Prostate gland (tissue), 2 donors: Measurements from ENCODE around the gene ACTR3.

Experiments used
- POLR2A ChIP-seq: fragments of 450-650 bp; IDR thresholded peaks from one replicate; pipeline ENCODE4 v1.6.1; 2016; ENCODE audit warnings: antibody characterized with exemption, mild to moderate bottlenecking
- TF ChIP-seq, protein P1 (sequence below), 4 experiments: fragments of 200-600 bp in 2 of 4; fragments of 450-650 bp in 2 of 4; sonication (generic) in 2 of 4; IDR thresholded peaks; 1 replicate in 3 of 4; 2 replicates in 1 of 4; pipeline ENCODE4 v1.5.1; 2016 to 2019; ENCODE audit warnings: antibody characterized with exemption in 4 of 4, mild to moderate bottlenecking in 2 of 4, moderate library complexity in 2 of 4

DNA sequence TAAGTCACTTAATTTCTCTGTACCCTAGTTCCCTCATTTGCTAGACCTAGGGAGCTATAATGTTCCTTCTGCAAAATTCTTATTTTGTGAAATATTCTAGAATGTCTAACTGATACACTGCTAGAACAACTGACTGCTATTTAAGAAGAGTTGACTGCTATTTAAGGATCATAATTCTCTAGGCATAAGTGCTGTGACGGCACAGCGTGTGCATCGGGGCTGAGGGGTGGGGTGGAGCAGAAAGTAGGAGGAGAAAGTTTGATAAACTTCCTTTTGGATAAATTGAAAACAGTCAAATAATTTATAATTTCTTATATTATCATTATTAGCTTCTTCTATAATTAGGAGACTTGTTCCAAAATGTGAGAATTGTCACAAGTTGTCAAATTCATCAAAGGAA lies 10.4 kb upstream of the ACTR3 start:
- TF ChIP-seq, protein P1, sequence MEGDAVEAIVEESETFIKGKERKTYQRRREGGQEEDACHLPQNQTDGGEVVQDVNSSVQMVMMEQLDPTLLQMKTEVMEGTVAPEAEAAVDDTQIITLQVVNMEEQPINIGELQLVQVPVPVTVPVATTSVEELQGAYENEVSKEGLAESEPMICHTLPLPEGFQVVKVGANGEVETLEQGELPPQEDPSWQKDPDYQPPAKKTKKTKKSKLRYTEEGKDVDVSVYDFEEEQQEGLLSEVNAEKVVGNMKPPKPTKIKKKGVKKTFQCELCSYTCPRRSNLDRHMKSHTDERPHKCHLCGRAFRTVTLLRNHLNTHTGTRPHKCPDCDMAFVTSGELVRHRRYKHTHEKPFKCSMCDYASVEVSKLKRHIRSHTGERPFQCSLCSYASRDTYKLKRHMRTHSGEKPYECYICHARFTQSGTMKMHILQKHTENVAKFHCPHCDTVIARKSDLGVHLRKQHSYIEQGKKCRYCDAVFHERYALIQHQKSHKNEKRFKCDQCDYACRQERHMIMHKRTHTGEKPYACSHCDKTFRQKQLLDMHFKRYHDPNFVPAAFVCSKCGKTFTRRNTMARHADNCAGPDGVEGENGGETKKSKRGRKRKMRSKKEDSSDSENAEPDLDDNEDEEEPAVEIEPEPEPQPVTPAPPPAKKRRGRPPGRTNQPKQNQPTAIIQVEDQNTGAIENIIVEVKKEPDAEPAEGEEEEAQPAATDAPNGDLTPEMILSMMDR (IDR thresholded peaks at IDR 0.05): no peak
- no peak for TF ChIP-seq POLR2A
